Thyroid gland (tissue), 4 donors: Measurements from ENCODE around the gene TMEM143.

Source experiments
- POLR2A ChIP-seq, 2 donors: fragments of 450-650 bp; IDR thresholded peaks; one replicate each; pipeline ENCODE4 v1.6.1; 2017; ENCODE audit warnings: antibody characterized with exemption in 2 of 2, mild to moderate bottlenecking in 2 of 2, moderate library complexity in 1 of 2
- TF ChIP-seq, protein P1 (sequence below), 6 experiments: fragments of 200-600 bp in 3 of 6; fragments of 450-650 bp in 3 of 6; sonication (generic) in 3 of 6; IDR thresholded peaks; one replicate each; pipeline ENCODE4 v1.5.1; 2016 to 2019; ENCODE audit warnings: antibody characterized with exemption in 6 of 6, mild to moderate bottlenecking in 2 of 6, inconsistent platforms in 1 of 6, moderate library complexity in 1 of 6

DNA sequence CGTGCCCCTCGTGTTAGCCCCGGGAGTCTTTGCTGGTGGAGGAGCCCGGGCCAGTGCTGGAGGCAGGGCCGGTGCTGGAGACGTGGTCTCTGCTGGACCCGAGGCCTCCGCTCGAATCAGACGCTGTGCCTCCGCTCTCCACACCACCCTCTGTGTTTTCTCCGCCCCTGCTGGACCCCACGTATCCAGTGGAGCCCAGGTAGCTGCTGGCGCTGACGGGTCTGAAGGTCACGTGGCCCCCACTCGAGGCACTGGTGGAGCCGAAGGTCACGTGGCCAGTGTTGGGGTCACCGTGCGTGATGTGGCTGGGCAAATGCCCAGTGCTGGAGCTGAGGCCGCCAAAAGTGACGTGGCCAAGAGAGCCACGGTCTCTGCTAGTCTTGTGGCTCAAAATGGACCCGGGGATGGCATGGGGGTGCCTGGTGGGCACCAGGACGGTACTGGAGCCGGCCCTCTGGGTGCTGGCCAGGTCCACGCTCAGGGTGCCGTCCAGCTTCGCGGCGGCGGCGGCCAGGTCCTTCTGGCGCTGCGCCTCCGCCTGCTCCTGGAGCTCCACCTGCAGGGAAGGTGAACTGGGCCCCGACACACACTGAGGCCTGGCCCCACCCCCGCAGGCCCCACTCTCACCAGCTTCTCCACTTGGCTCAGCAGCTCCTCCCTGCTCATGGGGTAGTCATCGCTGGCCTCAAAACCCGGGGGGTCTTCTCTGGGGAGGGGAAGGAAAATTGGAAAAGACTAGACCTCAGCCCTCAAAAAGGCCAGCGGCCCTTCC, 66.6 kb downstream of the TMEM143 start:
- TF ChIP-seq, protein P1, sequence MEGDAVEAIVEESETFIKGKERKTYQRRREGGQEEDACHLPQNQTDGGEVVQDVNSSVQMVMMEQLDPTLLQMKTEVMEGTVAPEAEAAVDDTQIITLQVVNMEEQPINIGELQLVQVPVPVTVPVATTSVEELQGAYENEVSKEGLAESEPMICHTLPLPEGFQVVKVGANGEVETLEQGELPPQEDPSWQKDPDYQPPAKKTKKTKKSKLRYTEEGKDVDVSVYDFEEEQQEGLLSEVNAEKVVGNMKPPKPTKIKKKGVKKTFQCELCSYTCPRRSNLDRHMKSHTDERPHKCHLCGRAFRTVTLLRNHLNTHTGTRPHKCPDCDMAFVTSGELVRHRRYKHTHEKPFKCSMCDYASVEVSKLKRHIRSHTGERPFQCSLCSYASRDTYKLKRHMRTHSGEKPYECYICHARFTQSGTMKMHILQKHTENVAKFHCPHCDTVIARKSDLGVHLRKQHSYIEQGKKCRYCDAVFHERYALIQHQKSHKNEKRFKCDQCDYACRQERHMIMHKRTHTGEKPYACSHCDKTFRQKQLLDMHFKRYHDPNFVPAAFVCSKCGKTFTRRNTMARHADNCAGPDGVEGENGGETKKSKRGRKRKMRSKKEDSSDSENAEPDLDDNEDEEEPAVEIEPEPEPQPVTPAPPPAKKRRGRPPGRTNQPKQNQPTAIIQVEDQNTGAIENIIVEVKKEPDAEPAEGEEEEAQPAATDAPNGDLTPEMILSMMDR (IDR thresholded peaks at IDR 0.05), result no peak
- TF ChIP-seq POLR2A (IDR thresholded peaks at IDR 0.05), result no peak
